Upper lobe of left lung (tissue), 6 donors: Measurements from ENCODE around the gene CRIP2. TPM values are rescaled to one million over a fixed set of nuclear protein-coding genes. Genes with fewer than 3 reads are reported as not detected.

Experiments
- ATAC-seq, 2 donors: fragments of 200-7000 bp; cut with Tn5 transposase; one replicate each; pipeline ENCODE4 v1.9.1; 2022; ENCODE audit warnings: mild to moderate bottlenecking in 2 of 2, moderate library complexity in 2 of 2; ENCODE audit not compliant: low FRiP score in 2 of 2
- DNase-seq, 2 donors: peaks; one replicate each; pipeline ENCODE4 v3.0.0-alpha.2; 2019 to 2020
- H3K27ac ChIP-seq, 4 donors: fragments of 200-600 bp; sonication (generic); one replicate each; pipeline ENCODE4 v1.5.1; 2016 to 2019
- H3K27me3 ChIP-seq, 4 donors: fragments of 200-600 bp; sonication (generic); one replicate each; pipeline ENCODE4 v1.5.1; 2017 to 2019
- H3K36me3 ChIP-seq, 4 donors: fragments of 200-600 bp; sonication (generic); one replicate each; pipeline ENCODE4 v1.5.1; 2016 to 2019
- H3K4me1 ChIP-seq, 4 donors: fragments of 200-600 bp; sonication (generic); one replicate each; pipeline ENCODE4 v1.5.1; 2018 to 2019
- H3K4me3 ChIP-seq, 4 donors: fragments of 200-600 bp; sonication (generic); one replicate each; pipeline ENCODE4 v1.5.1; 2017 to 2019; ENCODE audit warnings: mild to moderate bottlenecking in 2 of 4, moderate library complexity in 1 of 4
- H3K9me3 ChIP-seq, 4 donors: fragments of 200-600 bp; sonication (generic); one replicate each; pipeline ENCODE4 v1.5.1; 2018 to 2019
- CTCF ChIP-seq, 6 experiments: fragments of 450-650 bp in 4 of 6; fragments of 200-600 bp in 2 of 6; sonication (generic) in 2 of 6; IDR thresholded peaks; one replicate each; pipeline ENCODE4 v1.5.1; 2016 to 2019; ENCODE audit warnings: antibody characterized with exemption in 6 of 6
- EP300 ChIP-seq, 4 donors: sonication (generic); formaldehyde crosslinking; IDR thresholded peaks; one replicate each; pipeline ENCODE4 v1.5.1; 2017; ENCODE audit warnings: antibody characterized with exemption in 4 of 4, control low read depth in 2 of 4
- POLR2A ChIP-seq, 4 donors: fragments of 450-650 bp; IDR thresholded peaks; one replicate each; pipeline ENCODE4 v1.5.1; 2016 to 2017; ENCODE audit warnings: antibody characterized with exemption in 4 of 4, mild to moderate bottlenecking in 2 of 4
- POLR2AphosphoS5 ChIP-seq, 2 donors: sonication (generic); formaldehyde crosslinking; IDR thresholded peaks; one replicate each; pipeline ENCODE4 v1.5.1; 2017; ENCODE audit warnings: antibody characterized with exemption in 2 of 2
- WGBS, 2 donors: methylation state at CpG; one replicate each; pipeline ENCODE4 v1.1.5; 2017 to 2018; 5-methylcytosine and 5-hydroxymethylcytosine counted together
- total RNA-seq, 6 donors: library from RNA; depleted of rRNA in 4 of 6; stranded (reverse); fragments of >200 nt in 4 of 6; gene quantifications; one replicate each; pipeline versions ENCODE4 v1.1.0 to v1.2.1, GENCODE V29; 2016 to 2021
- donor health status: DM: no; HTN: no; CAD: no; lungs with moderate emphysema.
- donor health status: DM: no; HTN: yes; CAD: no; lungs with severe emphysema.

CRIP2 gene
- total RNA-seq, 6 donors from 2014 or later, result 55.5 to 422 (median 190) TPM

GRCh38 chr14:105478398-105479251 is 4.0 kb downstream of the CRIP2 start:
- Histone ChIP-seq H3K4me3 (peak overlapping the region in 1 of 4 donors; percentile 10), H3K36me3 (peaks cover 0 to 22% (median 6%) of the 10 kb centered on the region in 4 donors), H3K27ac (peak overlapping the region in 3 of 4 donors; percentile 19 to 93 (median 36)), H3K9me3 (no peaks in the 10 kb centered on the region), H3K27me3 (peaks cover 0 to 16% (median 8%) of the 10 kb centered on the region in 4 donors), H3K4me1 (peaks cover 46 to 93% (median 76%) of the 10 kb centered on the region in 4 donors)
- 68 to 70% methylated on average over 5 to 65 of the region's 81 CpGs for WGBS, 2 donors
- TF ChIP-seq POLR2A (IDR thresholded peaks at IDR 0.05) (no peak), EP300 (IDR thresholded peaks at IDR 0.05) (no peak), POLR2AphosphoS5 (IDR thresholded peaks at IDR 0.05) (no peak), CTCF (IDR thresholded peaks at IDR 0.05) (no peak)
- no peak for ATAC-seq
- DNase-seq, result no peak

- DNase-seq, result no peak
- Histone ChIP-seq H3K36me3 (peaks cover 0 to 22% (median 6%) of the 10 kb centered on the region in 4 donors), H3K4me1 (peaks cover 52 to 94% (median 80%) of the 10 kb centered on the region in 4 donors), H3K9me3 (no peaks in the 10 kb centered on the region), H3K27ac (peak overlapping the region in 3 of 4 donors; percentile 88 to 98 (median 97)), H3K27me3 (peaks cover 0 to 16% (median 8%) of the 10 kb centered on the region in 4 donors), H3K4me3 (no peak overlapping the region)
- ATAC-seq, result no peak
- TF ChIP-seq CTCF (IDR thresholded peaks at IDR 0.05) (no peak), POLR2AphosphoS5 (IDR thresholded peaks at IDR 0.05) (no peak), POLR2A (IDR thresholded peaks at IDR 0.05) (no peak), EP300 (IDR thresholded peaks at IDR 0.05) (no peak)
- 62 to 76% methylated on average over 21 to 26 of the region's 34 CpGs for WGBS, 2 donors
These were observed 5.0 kb downstream of the CRIP2 start for GRCh38 chr14:105479431-105480158.

GRCh38 chr14:105480199-105480746 is 5.7 kb downstream of the CRIP2 start:
- Histone ChIP-seq H3K9me3 (no peaks in the 10 kb centered on the region), H3K4me3 (peak overlapping the region in 1 of 4 donors; percentile 47), H3K4me1 (peaks cover 59 to 94% (median 82%) of the 10 kb centered on the region in 4 donors), H3K36me3 (peaks cover 0 to 22% (median 6%) of the 10 kb centered on the region in 4 donors), H3K27ac (peak overlapping the region; percentile 88 to 98 (median 94)), H3K27me3 (peaks cover 0 to 10% (median 5%) of the 10 kb centered on the region in 4 donors)
- DNase-seq, result no peak
- ATAC-seq, result no peak
- TF ChIP-seq EP300 (IDR thresholded peaks at IDR 0.05), result no peak
- no peak for TF ChIP-seq CTCF (IDR thresholded peaks at IDR 0.05)
- no peak for TF ChIP-seq POLR2AphosphoS5 (IDR thresholded peaks at IDR 0.05)
- TF ChIP-seq POLR2A (IDR thresholded peaks at IDR 0.05), result no peak
- 65 to 76% methylated on average over 13 to 15 of the region's 15 CpGs for WGBS, 2 donors

GRCh38 chr14:105480807-105481801 is 6.5 kb downstream of the CRIP2 start:
- peak; percentile 96 to 100 (median 100) for TF ChIP-seq CTCF (IDR thresholded peaks at IDR 0.05)
- TF ChIP-seq EP300 (IDR thresholded peaks at IDR 0.05), result no peak
- peak; percentile 50 to 81 for TF ChIP-seq POLR2AphosphoS5 (IDR thresholded peaks at IDR 0.05)
- peak in 3 of 4 donors; percentile 56 to 71 (median 57) for TF ChIP-seq POLR2A (IDR thresholded peaks at IDR 0.05)
- Histone ChIP-seq H3K9me3 (no peaks in the 10 kb centered on the region), H3K27ac (peak overlapping the region; percentile 88 to 98 (median 94)), H3K4me3 (peak overlapping the region in 3 of 4 donors; percentile 24 to 47 (median 42)), H3K4me1 (peaks cover 67 to 94% (median 81%) of the 10 kb centered on the region in 4 donors), H3K27me3 (peaks cover 0 to 10% (median 2%) of the 10 kb centered on the region in 4 donors), H3K36me3 (peaks cover 0 to 22% (median 6%) of the 10 kb centered on the region in 4 donors)
- peak; percentile 93 to 96 for DNase-seq
- WGBS, 2 donors, result 0 to 2% methylated on average over 1 to 33 of the region's 35 CpGs
- peak; percentile 87 to 92 for ATAC-seq
